Kidney capillary endothelial cell (primary cell): ENCODE measurements around the gene ISCA1.

Source experiments
- DNase-seq: peaks from one replicate; pipeline ENCODE4 v3.0.0-alpha.2; 2018; ENCODE audit warnings: low spot score

Gene ISCA1

DNA sequence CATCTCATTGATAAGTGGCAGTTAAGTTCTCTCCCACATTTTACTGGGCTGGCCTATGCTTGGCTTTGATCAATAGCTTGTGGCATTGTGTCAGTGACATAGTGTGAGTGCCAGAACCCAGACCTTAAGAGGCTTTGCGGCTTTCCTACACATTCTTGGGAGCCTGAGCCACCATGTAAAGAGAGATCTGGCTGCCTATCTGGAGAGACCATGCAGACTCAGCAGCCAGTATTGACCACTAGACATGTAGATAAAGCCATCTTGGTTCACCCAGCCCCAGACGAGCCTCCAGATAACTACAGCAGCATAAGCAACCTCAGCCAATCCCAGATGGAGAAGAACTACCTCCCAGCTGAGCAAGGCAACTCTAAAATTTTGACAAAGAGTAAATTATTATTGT lies 51.5 kb downstream of the ISCA1 start:
- no peak for DNase-seq

DNA sequence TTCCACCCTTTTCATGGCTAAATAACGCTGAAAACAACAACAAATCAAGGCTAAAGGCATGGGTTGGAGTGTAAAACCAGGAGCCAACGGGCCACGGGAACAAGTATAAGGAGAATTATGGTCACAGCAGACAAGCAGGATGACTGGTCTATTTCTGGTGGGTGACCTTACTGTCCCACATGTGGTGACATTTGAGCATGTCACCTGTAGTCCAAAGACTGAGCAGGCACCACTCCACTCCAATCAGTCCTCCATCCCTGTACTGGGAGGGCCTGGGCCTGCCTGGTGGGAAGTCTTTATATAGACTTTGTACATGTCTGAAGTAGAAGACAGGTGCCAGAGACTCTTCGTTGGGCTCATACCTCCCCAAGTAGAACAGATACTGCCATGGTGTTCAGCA lies 59.7 kb downstream of the ISCA1 start:
- no peak for DNase-seq

DNA sequence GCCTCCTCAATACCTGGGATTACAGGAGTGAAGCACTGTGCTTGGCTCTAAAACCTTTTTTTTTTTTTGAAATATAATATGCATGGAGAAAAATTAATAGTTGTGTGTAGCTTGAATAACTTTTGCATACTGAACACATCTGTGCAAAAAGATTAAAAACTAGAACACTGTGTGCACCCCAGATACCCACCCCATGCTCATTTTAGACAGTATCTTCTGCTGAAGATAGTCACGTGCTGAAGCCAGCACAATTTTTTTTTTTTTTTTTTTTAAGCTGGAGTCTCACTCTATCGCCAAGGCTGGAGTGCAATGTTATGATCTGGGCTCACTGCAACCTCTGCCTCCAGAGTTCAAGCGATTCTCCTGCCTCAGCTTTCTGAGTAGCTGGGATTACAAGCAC lies 62.7 kb downstream of the ISCA1 start:
- DNase-seq = no peak

DNA sequence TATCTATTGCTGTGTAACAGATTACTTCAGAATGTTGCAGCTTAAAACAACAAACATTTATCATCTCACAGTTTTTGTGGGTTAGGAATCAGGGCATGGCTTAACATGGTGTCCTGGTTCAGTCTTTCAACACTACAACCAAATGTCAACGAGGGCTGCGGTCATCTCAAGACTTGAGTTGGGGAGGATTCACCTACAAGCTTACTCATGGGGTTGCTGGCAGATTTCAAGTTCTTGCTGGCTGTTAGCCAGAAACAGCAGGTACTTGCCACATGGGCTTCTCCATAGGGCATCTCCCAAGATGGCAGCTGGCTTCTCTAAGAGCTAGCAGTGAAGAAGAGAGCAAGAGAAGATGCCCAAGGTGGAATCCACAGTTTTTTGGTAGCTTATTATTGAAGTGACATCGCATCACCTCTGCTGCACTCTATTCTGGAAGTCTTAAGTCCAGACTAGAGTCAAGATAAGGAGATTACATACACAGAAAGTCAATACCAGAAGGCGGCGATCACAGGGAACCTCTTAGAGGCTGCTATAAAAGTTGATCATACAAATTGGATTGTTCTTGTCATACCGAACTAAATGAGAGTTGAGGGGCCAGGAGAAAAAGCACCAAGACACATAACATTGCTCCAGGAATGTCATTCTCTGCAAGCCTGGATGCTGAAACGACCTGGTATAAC lies 65.1 kb downstream of the ISCA1 start:
- DNase-seq = no peak
